HepG2 (cell line): Measurements from ENCODE around the gene NDE1. TPM values are rescaled to one million over a fixed set of nuclear protein-coding genes. Genes with fewer than 3 reads are reported as not detected.

Experiments used
- CBFB ChIP-seq: sonication (generic); formaldehyde crosslinking; IDR thresholded peaks from 2 replicates; pipeline ENCODE4 v1.4.0; 2020; ENCODE audit warnings: missing genetic modification reagents
- CEBPG ChIP-seq: IDR thresholded peaks from 2 replicates; pipeline ENCODE4 v1.6.1; 2016
- DRAP1 ChIP-seq: IDR thresholded peaks from 2 replicates; pipeline ENCODE4 v1.6.1; 2016; ENCODE audit warnings: missing genetic modification reagents, missing compliant biosample characterization
- EEA1 ChIP-seq: sonication (generic); formaldehyde crosslinking; IDR thresholded peaks from 2 replicates; pipeline ENCODE4 v1.5.1; 2020; ENCODE audit warnings: mild to moderate bottlenecking, missing genetic modification reagents, borderline replicate concordance
- ETV5 ChIP-seq: IDR thresholded peaks from 2 replicates; pipeline ENCODE4 v1.6.1; 2018; ENCODE audit warnings: missing biosample characterization, missing genetic modification reagents, inconsistent platforms, borderline replicate concordance
- FLYWCH1 ChIP-seq: sonication (generic); formaldehyde crosslinking; IDR thresholded peaks from 2 replicates; pipeline ENCODE4 v1.8.1; 2023; ENCODE audit warnings: mild to moderate bottlenecking, missing genetic modification reagents
- FOXA1 ChIP-seq, 2 experiments: fragments of 450-650 bp in 1 of 2; sonication (generic) in 1 of 2; formaldehyde crosslinking in 1 of 2; IDR thresholded peaks; 2 replicates each; pipeline versions ENCODE4 v1.4.0 to v1.6.1; 2016 to 2020; ENCODE audit warnings: missing genetic modification reagents in 1 of 2
- FOXA3 ChIP-seq: IDR thresholded peaks from 2 replicates; pipeline ENCODE4 v1.6.1; 2016; ENCODE audit warnings: missing genetic modification reagents, missing compliant biosample characterization
- HDAC2 ChIP-seq: sonication (generic); formaldehyde crosslinking; IDR thresholded peaks from 2 replicates; pipeline ENCODE4 v1.4.0; 2020; ENCODE audit warnings: missing genetic modification reagents
- HNF1B ChIP-seq: sonication (generic); formaldehyde crosslinking; IDR thresholded peaks from 2 replicates; pipeline ENCODE4 v1.5.1; 2020; ENCODE audit warnings: mild to moderate bottlenecking, moderate library complexity, missing genetic modification reagents
- HNF4G ChIP-seq, 2 experiments: sonication (generic) in 1 of 2; formaldehyde crosslinking in 1 of 2; IDR thresholded peaks; 2 replicates each; pipeline versions ENCODE4 v1.4.0 to v1.6.1; 2011 to 2020; ENCODE audit warnings: borderline replicate concordance in 2 of 2, low read depth in 2 of 2, mild to moderate bottlenecking in 2 of 2, low read length in 1 of 2, missing genetic modification reagents in 1 of 2, moderate library complexity in 1 of 2
- HOMEZ ChIP-seq: IDR thresholded peaks from 2 replicates; pipeline ENCODE4 v1.6.1; 2016; ENCODE audit warnings: low read depth
- KLF6 ChIP-seq: IDR thresholded peaks from 2 replicates; pipeline ENCODE4 v1.8.0; 2016; ENCODE audit warnings: missing biosample characterization, missing genetic modification reagents
- KMT2B ChIP-seq: IDR thresholded peaks from 2 replicates; pipeline ENCODE4 v1.6.1; 2016; ENCODE audit warnings: missing genetic modification reagents, missing compliant biosample characterization
- MAFF ChIP-seq: IDR thresholded peaks from 2 replicates; pipeline ENCODE4 v1.6.1; 2011; ENCODE audit warnings: low read depth, low read length, improper control_type of control experiment
- MED1 ChIP-seq: sonication (generic); formaldehyde crosslinking; IDR thresholded peaks from 2 replicates; pipeline ENCODE4 v1.4.0; 2020; ENCODE audit warnings: missing genetic modification reagents
- PAXIP1 ChIP-seq: sonication (generic); formaldehyde crosslinking; conservative IDR thresholded peaks from 2 replicates; pipeline ENCODE4 v1.4.0; 2020; ENCODE audit warnings: mild to moderate bottlenecking, missing genetic modification reagents, moderate library complexity
- SAP130 ChIP-seq: IDR thresholded peaks from 2 replicates; pipeline ENCODE4 v1.6.1; 2016; ENCODE audit warnings: low read depth
- SMAD9 ChIP-seq: sonication (generic); formaldehyde crosslinking; IDR thresholded peaks from 2 replicates; pipeline ENCODE4 v1.5.1; 2020; ENCODE audit warnings: mild to moderate bottlenecking, missing genetic modification reagents
- SUZ12 ChIP-seq: fragments of 150-350 bp; IDR thresholded peaks from 2 replicates; pipeline ENCODE4 v1.6.1; 2014; ENCODE audit warnings: low read depth, low read length
- ZMYM4 ChIP-seq: sonication (generic); formaldehyde crosslinking; IDR thresholded peaks from 2 replicates; pipeline ENCODE4 v1.8.1; 2023; ENCODE audit warnings: mild to moderate bottlenecking, missing genetic modification reagents
- ZNF362 ChIP-seq: sonication (generic); formaldehyde crosslinking; IDR thresholded peaks from 2 replicates; pipeline ENCODE4 v1.4.0; 2020; ENCODE audit warnings: missing genetic modification reagents, mild to moderate bottlenecking, borderline replicate concordance
- ZNF598 ChIP-seq: sonication (generic); formaldehyde crosslinking; IDR thresholded peaks from 2 replicates; pipeline ENCODE4 v1.5.1; 2020; ENCODE audit warnings: mild to moderate bottlenecking, missing genetic modification reagents, borderline replicate concordance
- polyA plus RNA-seq, 8 experiments: library from polyadenylated mRNA; depleted of rRNA in 3 of 8; stranded (reverse) in 7 of 8; unstranded in 1 of 8; fragments of >200 nt; fragmentation: Illumina TruSeq in 4 of 8; extraction: Trizol in 4 of 8; gene quantifications; 2 replicates each; pipeline versions ENCODE4 v1.2.1 to v1.2.3, GENCODE V29; 2011 to 2016; ENCODE audit warnings: low read depth in 4 of 8, missing spikeins in 1 of 8, mixed read lengths in 1 of 8; ENCODE audit not compliant: insufficient read depth in 1 of 8
- total RNA-seq, 5 experiments: library from RNA; depleted of rRNA; stranded (reverse); fragments of >200 nt; fragmentation: Illumina TruSeq; extraction: Trizol; gene quantifications; 2 replicates each; pipeline ENCODE4 v1.2.3, GENCODE V29; 2016; ENCODE audit warnings: low read depth in 1 of 5

Gene NDE1
- total and polyA plus RNA-seq, 2 of the 13 experiments (the other 11 are each of a cell fraction or from before 2014, with no cell fraction given) = 40.9 to 72.5 TPM

GRCh38 chr16:15660203-15660601 lies 10.2 kb downstream of the NDE1 start (continued):
- TF ChIP-seq HNF4G (IDR thresholded peaks at IDR 0.05; ENCODE audit: borderline replicate concordance, low read depth, low read length) = peak; percentile 48; the same call in 1 of the 2 replicates
- no peak for TF ChIP-seq HNF4G (CRISPR knock-in tag; IDR thresholded peaks at IDR 0.05; ENCODE audit: borderline replicate concordance, low read depth)
- TF ChIP-seq KMT2B (CRISPR knock-in tag) = no peak
- TF ChIP-seq KLF6 (CRISPR knock-in tag) = 0 out of 2 replicates have a peak, but pooled peaks have one; percentile 33
- TF ChIP-seq CBFB (CRISPR knock-in tag) = no peak
- TF ChIP-seq ZNF362 (CRISPR knock-in tag) = peak; percentile 84; the same call in 1 of the 2 replicates
- TF ChIP-seq DRAP1 (CRISPR knock-in tag) = no peak
- 0 out of 2 replicates have a peak, but pooled peaks have one; percentile 25 for TF ChIP-seq ZMYM4 (CRISPR knock-in tag)
- no peak for TF ChIP-seq HOMEZ (CRISPR knock-in tag)
- TF ChIP-seq SMAD9 (CRISPR knock-in tag) = no peak
- peak; percentile 44 for TF ChIP-seq SAP130 (CRISPR knock-in tag)
- TF ChIP-seq FOXA3 (CRISPR knock-in tag) = 0 out of 2 replicates have a peak, but pooled peaks have one; percentile 32
- TF ChIP-seq ETV5 (CRISPR knock-in tag) = peak; percentile 31; the same call in 1 of the 2 replicates
- no peak for TF ChIP-seq FLYWCH1
- TF ChIP-seq HNF1B (CRISPR knock-in tag) = 0 out of 2 replicates have a peak, but pooled peaks have one; percentile 7
- no peak for TF ChIP-seq EEA1 (CRISPR knock-in tag)
- no peak for TF ChIP-seq FOXA1 (IDR thresholded peaks at IDR 0.05)
- TF ChIP-seq FOXA1 (CRISPR knock-in tag; IDR thresholded peaks at IDR 0.05) = no peak
- TF ChIP-seq SUZ12 = no peak
- TF ChIP-seq MAFF = no peak
- TF ChIP-seq HDAC2 (CRISPR knock-in tag) = peak; percentile 25; the same call in 1 of the 2 replicates
- TF ChIP-seq ZNF598 = no peak
- TF ChIP-seq CEBPG (CRISPR knock-in tag) = peak; percentile 42; the same call in 1 of the 2 replicates
- 0 out of 2 replicates have a peak, but pooled peaks have one; percentile 14 for TF ChIP-seq MED1 (CRISPR knock-in tag)
- 0 out of 2 replicates have a peak, but pooled peaks have one; percentile 34 for TF ChIP-seq PAXIP1
